Epithelial cell of proximal tubule (primary cell): ENCODE data around the gene ACKR2. TPM values are rescaled to one million over a fixed set of nuclear protein-coding genes. Genes with fewer than 3 reads are reported as not detected.

Source experiments
- DNase-seq: peaks from one replicate; pipeline ENCODE4 v3.0.0-alpha.2; 2011; ENCODE audit warnings: low read depth
- H3K4me3 ChIP-seq: 2 replicates; pipeline ENCODE4 v1.5.1; 2011; ENCODE audit warnings: low read depth, mild to moderate bottlenecking, low read length
- total RNA-seq: library from RNA; depleted of rRNA; stranded (reverse); fragments of >200 nt; gene quantifications from 2 replicates; pipeline ENCODE4 v1.2.3, GENCODE V29; 2015
- TF ChIP-seq, protein P1 (sequence below): conservative IDR thresholded peaks from 2 replicates; pipeline ENCODE4 v1.5.1; 2012; ENCODE audit warnings: low read depth, mild to moderate bottlenecking, low read length

Gene ACKR2
- total RNA-seq, 1 donor from 2014 or later, result 2.8 TPM

DNA sequence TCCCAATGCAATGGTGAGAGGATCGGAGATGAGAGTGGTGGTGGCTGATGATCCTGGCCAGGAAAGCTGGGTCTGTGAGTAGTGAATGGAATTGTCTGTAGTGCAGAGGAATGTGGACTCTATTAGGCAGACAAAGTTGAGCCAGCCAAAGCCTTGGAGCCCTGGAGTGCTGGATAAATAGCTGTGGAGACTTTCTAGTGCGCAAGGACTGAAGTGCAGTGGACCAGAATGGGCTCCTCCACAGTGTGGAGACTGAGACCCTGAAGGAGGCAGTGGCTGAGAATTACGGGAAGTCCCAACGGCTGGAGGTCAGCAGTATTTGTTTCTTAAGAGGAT is 97.6 kb downstream of the ACKR2 start:
- DNase-seq, result no peak
- TF ChIP-seq, protein P1, sequence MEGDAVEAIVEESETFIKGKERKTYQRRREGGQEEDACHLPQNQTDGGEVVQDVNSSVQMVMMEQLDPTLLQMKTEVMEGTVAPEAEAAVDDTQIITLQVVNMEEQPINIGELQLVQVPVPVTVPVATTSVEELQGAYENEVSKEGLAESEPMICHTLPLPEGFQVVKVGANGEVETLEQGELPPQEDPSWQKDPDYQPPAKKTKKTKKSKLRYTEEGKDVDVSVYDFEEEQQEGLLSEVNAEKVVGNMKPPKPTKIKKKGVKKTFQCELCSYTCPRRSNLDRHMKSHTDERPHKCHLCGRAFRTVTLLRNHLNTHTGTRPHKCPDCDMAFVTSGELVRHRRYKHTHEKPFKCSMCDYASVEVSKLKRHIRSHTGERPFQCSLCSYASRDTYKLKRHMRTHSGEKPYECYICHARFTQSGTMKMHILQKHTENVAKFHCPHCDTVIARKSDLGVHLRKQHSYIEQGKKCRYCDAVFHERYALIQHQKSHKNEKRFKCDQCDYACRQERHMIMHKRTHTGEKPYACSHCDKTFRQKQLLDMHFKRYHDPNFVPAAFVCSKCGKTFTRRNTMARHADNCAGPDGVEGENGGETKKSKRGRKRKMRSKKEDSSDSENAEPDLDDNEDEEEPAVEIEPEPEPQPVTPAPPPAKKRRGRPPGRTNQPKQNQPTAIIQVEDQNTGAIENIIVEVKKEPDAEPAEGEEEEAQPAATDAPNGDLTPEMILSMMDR, result no peak
- H3K4me3 ChIP-seq, result peak overlapping the region; percentile 57

DNA sequence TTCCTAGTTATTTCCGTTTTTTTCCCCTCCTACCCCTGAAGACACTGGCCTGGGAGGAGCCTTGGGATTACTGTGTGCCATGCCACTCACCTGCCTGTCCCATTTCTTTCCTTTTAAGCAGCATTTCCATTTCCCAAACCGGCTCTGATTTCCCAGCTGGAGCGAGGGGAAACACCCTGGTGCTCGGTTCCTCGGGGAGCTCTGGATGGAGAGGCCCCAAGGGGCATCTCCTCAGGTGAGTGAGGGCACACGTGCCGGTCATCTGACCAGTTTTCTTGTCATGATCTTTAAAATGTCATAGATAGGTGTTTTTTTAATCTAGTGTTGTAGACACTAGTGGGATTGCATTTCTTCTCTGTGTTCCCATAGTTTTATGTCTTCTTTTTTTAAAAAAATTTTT is 99.4 kb downstream of the ACKR2 start:
- TF ChIP-seq, protein P1, result no peak

DNA sequence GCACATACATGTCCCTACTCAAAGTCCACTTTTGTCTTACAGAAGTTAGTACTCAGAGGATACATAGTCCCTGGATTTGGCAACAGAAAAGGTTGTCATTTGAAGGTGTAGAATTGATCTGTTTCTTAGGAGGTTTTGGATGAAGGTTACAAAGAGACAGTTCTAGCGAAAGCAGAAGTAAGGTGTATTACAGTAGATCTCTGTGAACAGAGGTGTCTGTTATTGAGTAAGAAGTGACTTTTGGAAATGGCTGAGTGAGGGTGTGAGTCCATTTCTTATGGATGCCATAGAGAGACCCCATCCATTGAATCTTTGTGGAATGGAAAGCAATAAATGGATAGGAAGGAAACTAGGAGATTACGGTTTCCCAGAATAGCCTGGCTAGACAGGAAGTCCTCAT is 102.3 kb downstream of the ACKR2 start:
- TF ChIP-seq, protein P1, result no peak
- H3K4me3 ChIP-seq, result no peak overlapping the region
- no peak for DNase-seq

More for the DNA sequence above, 99.4 kb downstream of the ACKR2 start:
- DNase-seq, result no peak
- H3K4me3 ChIP-seq, result no peak overlapping the region

DNA sequence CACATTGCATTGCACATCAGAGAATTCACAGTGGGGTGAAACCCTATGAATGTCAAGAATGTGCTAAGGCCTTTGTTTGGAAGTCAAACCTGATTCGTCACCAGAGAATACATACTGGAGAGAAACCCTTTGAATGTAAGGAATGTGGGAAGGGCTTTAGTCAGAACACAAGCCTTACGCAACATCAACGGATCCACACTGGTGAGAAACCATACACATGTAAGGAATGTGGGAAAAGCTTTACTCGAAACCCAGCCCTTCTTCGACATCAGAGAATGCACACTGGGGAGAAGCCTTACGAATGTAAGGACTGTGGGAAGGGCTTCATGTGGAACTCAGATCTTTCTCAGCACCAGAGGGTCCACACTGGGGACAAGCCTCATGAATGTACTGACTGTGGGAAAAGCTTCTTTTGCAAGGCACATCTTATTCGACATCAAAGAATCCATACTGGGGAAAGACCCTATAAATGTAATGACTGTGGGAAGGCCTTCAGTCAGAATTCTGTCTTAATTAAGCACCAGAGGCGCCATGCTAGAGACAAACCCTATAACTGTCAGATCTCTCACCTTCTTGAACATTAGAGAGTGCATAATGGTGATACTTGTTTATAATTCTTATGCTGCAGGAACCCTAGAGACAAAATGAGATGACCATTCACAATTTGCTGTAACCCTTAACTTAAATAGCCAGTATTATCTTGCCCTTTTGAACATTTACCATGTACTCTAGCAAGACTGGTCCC is 105.7 kb downstream of the ACKR2 start:
- no peak overlapping the region for H3K4me3 ChIP-seq
- TF ChIP-seq, protein P1, result no peak
- DNase-seq, result no peak

Other genes with a start within 250 kb of the ACKR2 start
- gene SEC22C, start 227.5 kb upstream of the ACKR2 start, total RNA-seq, result 40.8 and 60.0 TPM in 2 replicates
- 26.9 and 31.5 TPM in 2 replicates for gene SS18L2, start 218.6 kb upstream of the ACKR2 start, total RNA-seq
- 18.2 and 24.3 TPM in 2 replicates for gene NKTR, start 208.8 kb upstream of the ACKR2 start, total RNA-seq
- gene ZBTB47, start 155.7 kb upstream of the ACKR2 start, total RNA-seq, result 5.6 and 6.2 TPM in 2 replicates
- gene KLHL40, start 123.9 kb upstream of the ACKR2 start, total RNA-seq, result not detected in 2 replicates
- not detected in 2 replicates for gene HHATL, start 106.6 kb upstream of the ACKR2 start, total RNA-seq
- 0.65 and 1.7 TPM in 2 replicates for gene CCDC13, start 36.2 kb upstream of the ACKR2 start, total RNA-seq
- gene HIGD1A, start 5.0 kb upstream of the ACKR2 start, total RNA-seq, result 246 and 247 TPM in 2 replicates
- gene CYP8B1, start 66.4 kb downstream of the ACKR2 start, total RNA-seq, result not detected in 2 replicates
- gene ZNF662, start 96.7 kb downstream of the ACKR2 start, total RNA-seq, result 1.7 and 6.3 TPM in 2 replicates
- gene GASK1A, start 169.9 kb downstream of the ACKR2 start, total RNA-seq, result 1.1 and 1.2 TPM in 2 replicates